Peyer's patch (tissue), 4 donors: ENCODE results near the gene SLC27A2. TPM values are rescaled to one million over a fixed set of nuclear protein-coding genes. Genes with fewer than 3 reads are reported as not detected.
A peak's percentile ranks its signal among the peaks of the same experiment; 100 is the strongest.

ENCODE experiments used
- DNase-seq, 3 donors: peaks; one replicate each; pipeline ENCODE4 v3.0.0-alpha.2; 2017 to 2019
- H3K27ac ChIP-seq, 4 donors: fragments of 200-600 bp; sonication (generic); one replicate each; pipeline ENCODE4 v1.5.1; 2016 to 2019
- H3K27me3 ChIP-seq, 2 donors: fragments of 200-600 bp; sonication (generic); one replicate each; pipeline ENCODE4 v1.5.1; 2019
- H3K36me3 ChIP-seq, 3 donors: fragments of 200-600 bp; sonication (generic); one replicate each; pipeline ENCODE4 v1.5.1; 2016 to 2019
- H3K4me1 ChIP-seq, 4 donors: fragments of 200-600 bp; sonication (generic); one replicate each; pipeline ENCODE4 v1.5.1; 2016 to 2019
- H3K4me3 ChIP-seq, 4 donors: fragments of 200-600 bp; sonication (generic); 1 replicate in 3 of 4; 2 replicates in 1 of 4; pipeline ENCODE4 v1.5.1; 2016 to 2019; ENCODE audit warnings: mild to moderate bottlenecking in 1 of 4
- H3K9me3 ChIP-seq, 4 donors: fragments of 200-600 bp; sonication (generic); one replicate each; pipeline ENCODE4 v1.5.1; 2016 to 2019; ENCODE audit warnings: mild to moderate bottlenecking in 1 of 4
- POLR2A ChIP-seq, 2 donors: fragments of 450-650 bp; IDR thresholded peaks; one replicate each; pipeline ENCODE4 v1.5.1; 2017; ENCODE audit warnings: antibody characterized with exemption in 2 of 2, mild to moderate bottlenecking in 2 of 2, moderate library complexity in 2 of 2
- total RNA-seq, 4 donors: library from RNA; depleted of rRNA; stranded (reverse); fragments of >200 nt; gene quantifications; one replicate each; pipeline ENCODE4 v1.1.0, GENCODE V29; 2016
- TF ChIP-seq, protein P1 (sequence below), 6 experiments: fragments of 450-650 bp in 4 of 6; fragments of 200-600 bp in 2 of 6; sonication (generic) in 1 of 6; IDR thresholded peaks; one replicate each; pipeline ENCODE4 v1.5.1; 2017 to 2019; ENCODE audit warnings: antibody characterized with exemption in 6 of 6, mild to moderate bottlenecking in 3 of 6, moderate library complexity in 1 of 6

The SLC27A2 gene
- total RNA-seq, 4 donors from 2014 or later, result 8.3 to 47.9 (median 32.3) TPM

DNA sequence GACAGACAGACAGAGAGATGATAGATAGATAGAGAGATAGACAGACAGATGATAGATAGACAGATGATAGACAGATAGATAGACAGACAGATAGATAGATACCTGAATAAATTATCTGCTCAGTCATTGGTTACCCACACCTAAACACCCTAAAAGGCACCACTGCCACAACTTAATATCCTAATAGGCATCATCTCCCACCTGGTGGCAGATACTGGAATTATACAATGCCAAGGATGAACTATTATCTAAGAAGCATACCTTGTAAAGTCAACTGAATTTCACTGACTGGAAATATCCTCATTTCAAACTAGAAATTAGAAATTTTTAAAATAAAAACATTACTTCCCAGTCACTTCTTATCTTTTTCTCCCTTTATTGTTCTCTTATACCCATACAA lies 43.6 kb upstream of the SLC27A2 start:
- H3K4me3 ChIP-seq, result no peak overlapping the region
- no peaks in the 10 kb centered on the region for H3K36me3 ChIP-seq
- H3K27me3 ChIP-seq, result no peaks in the 10 kb centered on the region
- DNase-seq, result no peak
- H3K4me1 ChIP-seq, result peaks cover 0 to 4% (median 0%) of the 10 kb centered on the region in 4 donors
- no peaks in the 10 kb centered on the region for H3K9me3 ChIP-seq
- TF ChIP-seq, protein P1, sequence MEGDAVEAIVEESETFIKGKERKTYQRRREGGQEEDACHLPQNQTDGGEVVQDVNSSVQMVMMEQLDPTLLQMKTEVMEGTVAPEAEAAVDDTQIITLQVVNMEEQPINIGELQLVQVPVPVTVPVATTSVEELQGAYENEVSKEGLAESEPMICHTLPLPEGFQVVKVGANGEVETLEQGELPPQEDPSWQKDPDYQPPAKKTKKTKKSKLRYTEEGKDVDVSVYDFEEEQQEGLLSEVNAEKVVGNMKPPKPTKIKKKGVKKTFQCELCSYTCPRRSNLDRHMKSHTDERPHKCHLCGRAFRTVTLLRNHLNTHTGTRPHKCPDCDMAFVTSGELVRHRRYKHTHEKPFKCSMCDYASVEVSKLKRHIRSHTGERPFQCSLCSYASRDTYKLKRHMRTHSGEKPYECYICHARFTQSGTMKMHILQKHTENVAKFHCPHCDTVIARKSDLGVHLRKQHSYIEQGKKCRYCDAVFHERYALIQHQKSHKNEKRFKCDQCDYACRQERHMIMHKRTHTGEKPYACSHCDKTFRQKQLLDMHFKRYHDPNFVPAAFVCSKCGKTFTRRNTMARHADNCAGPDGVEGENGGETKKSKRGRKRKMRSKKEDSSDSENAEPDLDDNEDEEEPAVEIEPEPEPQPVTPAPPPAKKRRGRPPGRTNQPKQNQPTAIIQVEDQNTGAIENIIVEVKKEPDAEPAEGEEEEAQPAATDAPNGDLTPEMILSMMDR (IDR thresholded peaks at IDR 0.05), result peak in 2 of 6 experiments; percentile 7 to 10
- no peak for TF ChIP-seq POLR2A (IDR thresholded peaks at IDR 0.05)
- H3K27ac ChIP-seq, result no peak overlapping the region

DNA sequence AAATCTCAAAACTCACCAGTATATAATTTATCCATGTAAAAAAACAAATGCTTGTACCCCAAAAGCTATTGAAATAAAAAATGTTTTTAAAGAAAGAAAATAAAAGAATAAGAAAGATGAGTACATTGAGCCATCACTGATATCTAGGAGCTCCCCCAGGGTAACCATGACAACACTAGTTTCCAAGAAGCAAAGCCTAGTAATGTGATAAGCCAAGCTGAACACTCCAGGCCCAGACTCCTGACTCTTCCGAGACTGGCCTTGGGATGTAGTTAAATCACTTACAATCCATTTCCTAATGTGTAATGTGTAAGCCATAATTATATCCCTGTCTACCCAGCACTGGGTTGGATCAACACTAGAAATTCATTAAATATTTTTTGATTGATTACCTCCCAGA lies 41.9 kb upstream of the SLC27A2 start:
- no peak overlapping the region for H3K27ac ChIP-seq
- no peak for TF ChIP-seq POLR2A (IDR thresholded peaks at IDR 0.05)
- TF ChIP-seq, protein P1 (IDR thresholded peaks at IDR 0.05), result no peak
- H3K27me3 ChIP-seq, result no peaks in the 10 kb centered on the region
- H3K9me3 ChIP-seq, result no peaks in the 10 kb centered on the region
- no peaks in the 10 kb centered on the region for H3K36me3 ChIP-seq
- peaks cover 0 to 4% (median 0%) of the 10 kb centered on the region in 4 donors for H3K4me1 ChIP-seq
- H3K4me3 ChIP-seq, result no peak overlapping the region
- DNase-seq, result no peak

DNA sequence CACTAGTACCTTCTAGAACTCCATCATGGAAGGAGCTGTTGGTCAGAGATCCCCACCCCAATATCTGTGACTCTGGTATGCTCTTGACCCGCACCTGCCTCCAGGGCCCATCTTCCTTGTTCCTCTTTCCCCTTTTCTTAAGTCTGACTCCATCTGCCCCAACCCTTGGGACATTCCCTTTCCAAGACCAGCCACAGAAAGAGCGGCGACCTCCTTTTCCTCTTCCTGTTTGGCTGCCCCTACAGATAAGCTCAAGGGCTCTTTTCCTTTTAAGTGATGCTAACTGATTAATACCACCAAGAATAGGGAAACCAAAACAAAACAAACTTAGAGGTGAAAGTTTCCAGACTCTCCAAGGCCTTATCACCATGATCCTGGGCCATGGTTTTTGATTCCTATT lies 41.0 kb upstream of the SLC27A2 start:
- Histone ChIP-seq H3K9me3 (no peaks in the 10 kb centered on the region), H3K27ac (no peak overlapping the region), H3K4me1 (no peaks in the 10 kb centered on the region), H3K4me3 (no peak overlapping the region), H3K27me3 (no peaks in the 10 kb centered on the region), H3K36me3 (no peaks in the 10 kb centered on the region)
- no peak for DNase-seq
- TF ChIP-seq, protein P1 (IDR thresholded peaks at IDR 0.05), result no peak
- TF ChIP-seq POLR2A (IDR thresholded peaks at IDR 0.05), result no peak

DNA sequence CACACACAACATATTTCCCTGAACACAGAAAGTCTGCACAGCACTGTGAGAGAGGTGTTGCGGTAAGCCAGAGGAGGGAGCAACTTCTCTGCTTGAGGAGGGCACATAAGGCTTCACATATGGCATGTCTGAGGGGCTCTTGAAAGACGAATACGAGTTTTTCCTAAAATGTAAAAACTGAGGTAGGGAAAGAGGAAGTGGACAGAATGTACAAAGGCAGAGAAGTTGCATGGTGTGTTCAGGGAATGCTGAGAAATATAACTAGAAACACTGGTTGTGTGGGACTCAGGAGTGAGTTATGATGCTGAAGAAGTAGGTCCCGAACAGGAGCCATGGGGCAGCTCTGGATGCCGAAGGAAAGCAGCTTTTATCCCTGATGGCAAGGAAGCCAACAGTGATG lies 40.1 kb upstream of the SLC27A2 start:
- H3K4me1 ChIP-seq, result no peaks in the 10 kb centered on the region
- TF ChIP-seq POLR2A (IDR thresholded peaks at IDR 0.05), result no peak
- TF ChIP-seq, protein P1 (IDR thresholded peaks at IDR 0.05), result no peak
- DNase-seq, result no peak
- H3K36me3 ChIP-seq, result no peaks in the 10 kb centered on the region
- no peak overlapping the region for H3K27ac ChIP-seq
- H3K27me3 ChIP-seq, result no peaks in the 10 kb centered on the region
- no peak overlapping the region for H3K4me3 ChIP-seq
- H3K9me3 ChIP-seq, result no peaks in the 10 kb centered on the region

DNA sequence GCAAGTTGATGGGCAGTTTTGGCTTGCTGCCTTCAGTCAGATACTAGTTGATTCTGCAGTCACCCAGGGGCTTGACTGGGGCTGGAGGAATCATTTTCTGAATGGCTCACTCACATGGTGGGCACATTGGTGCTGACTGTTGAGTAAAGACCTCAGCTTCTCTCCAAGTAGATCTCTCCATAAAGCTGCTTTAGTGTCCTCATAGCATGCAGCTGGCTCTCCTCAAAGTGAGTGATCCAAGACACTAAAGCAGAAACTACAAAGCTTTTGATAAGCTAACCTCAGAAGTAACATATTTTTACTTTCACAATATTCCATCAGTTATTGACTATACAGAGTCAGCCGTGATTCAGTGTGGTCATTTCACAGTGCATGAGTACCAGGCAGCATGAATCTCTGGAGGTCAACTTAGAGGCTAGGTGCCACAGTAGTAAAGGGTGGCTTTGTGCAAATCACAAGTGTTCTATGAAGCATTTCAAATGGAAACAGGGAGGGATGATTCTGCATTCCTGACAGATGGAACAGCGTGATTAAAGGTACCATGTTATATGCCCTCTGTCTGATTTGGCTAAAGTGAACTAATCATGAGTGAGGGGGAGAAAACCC lies 38.6 kb upstream of the SLC27A2 start:
- Histone ChIP-seq H3K27ac (no peak overlapping the region), H3K27me3 (no peaks in the 10 kb centered on the region), H3K4me1 (no peaks in the 10 kb centered on the region), H3K36me3 (no peaks in the 10 kb centered on the region), H3K9me3 (no peaks in the 10 kb centered on the region), H3K4me3 (no peak overlapping the region)
- TF ChIP-seq POLR2A (IDR thresholded peaks at IDR 0.05), result no peak
- TF ChIP-seq, protein P1 (IDR thresholded peaks at IDR 0.05), result no peak
- DNase-seq, result no peak
